Lower leg skin (tissue), 4 donors: ENCODE measurements around the gene MUC7. TPM values are rescaled to one million over a fixed set of nuclear protein-coding genes. Genes with fewer than 3 reads are reported as not detected.

Experiments
- DNase-seq, 2 donors: peaks; one replicate each; pipeline ENCODE4 v3.0.0-alpha.2; 2019; ENCODE audit warnings: low spot score in 2 of 2
- H3K4me3 ChIP-seq: fragments of 200-600 bp; sonication (generic); 2 replicates; pipeline ENCODE4 v1.5.1; 2017; ENCODE audit warnings: mild to moderate bottlenecking, low read depth; ENCODE audit not compliant: poor library complexity, severe bottlenecking
- CTCF ChIP-seq, 3 donors: fragments of 450-650 bp; IDR thresholded peaks; one replicate each; pipeline ENCODE4 v1.5.1; 2016; ENCODE audit warnings: antibody characterized with exemption in 3 of 3, mild to moderate bottlenecking in 3 of 3, moderate library complexity in 2 of 3
- POLR2A ChIP-seq, 2 donors: fragments of 450-650 bp; IDR thresholded peaks; one replicate each; pipeline ENCODE4 v1.6.1; 2016 to 2017; ENCODE audit warnings: antibody characterized with exemption in 2 of 2, mild to moderate bottlenecking in 1 of 2, moderate library complexity in 1 of 2
- WGBS, 2 donors: methylation state at CpG; one replicate each; pipeline ENCODE4 v1.1.5; 2018; 5-methylcytosine and 5-hydroxymethylcytosine counted together
- intact Hi-C: fragments of 100-400 bp; cut with DNase I; formaldehyde crosslinking; loops from one replicate; pipeline ENCODE4 v1.15.0; 2023; ENCODE audit warnings: low total_unique reads
- total RNA-seq, 4 donors: library from RNA; depleted of rRNA; stranded (reverse); fragments of >200 nt; gene quantifications; one replicate each; pipeline ENCODE4 v1.1.0, GENCODE V29; 2016

Gene MUC7
- total RNA-seq, 4 donors from 2014 or later = 0.21 to 7.3 (median 1.7) TPM

- H3K4me3 ChIP-seq = no peak overlapping the region
- WGBS, 2 donors = 58 to 68% methylated on average over 4 of the region's 4 CpGs
- TF ChIP-seq POLR2A (IDR thresholded peaks at IDR 0.05) (no peak), CTCF (IDR thresholded peaks at IDR 0.05) (no peak)
- intact Hi-C loops = loop anchor here (5.0 kb wide), 1 partner anchor 1467 kb away; no protein-coding TSS in a partner anchor
- no peak for DNase-seq
Measured at GRCh38 chr4:70504733-70505132, 32.7 kb downstream of the MUC7 start.

GRCh38 chr4:70505151-70505748, 33.3 kb downstream of the MUC7 start:
- 5 to 7% methylated on average over 7 of the region's 7 CpGs for WGBS, 2 donors
- TF ChIP-seq POLR2A (IDR thresholded peaks at IDR 0.05) (no peak), CTCF (IDR thresholded peaks at IDR 0.05) (no peak)
- intact Hi-C loops = loop anchor here (5.0 kb wide), 1 partner anchor 1468 kb away; no protein-coding TSS in a partner anchor
- DNase-seq = no peak
- H3K4me3 ChIP-seq = no peak overlapping the region

GRCh38 chr4:70508801-70509200, 36.8 kb downstream of the MUC7 start:
- no peak overlapping the region for H3K4me3 ChIP-seq
- TF ChIP-seq CTCF (IDR thresholded peaks at IDR 0.05) (no peak), POLR2A (IDR thresholded peaks at IDR 0.05) (no peak)
- DNase-seq = no peak

GRCh38 chr4:70511365-70511764, 39.4 kb downstream of the MUC7 start:
- no peak for DNase-seq
- no peak for TF ChIP-seq POLR2A (IDR thresholded peaks at IDR 0.05)
- no peak for TF ChIP-seq CTCF (IDR thresholded peaks at IDR 0.05)
- 90 to 94% methylated on average over 3 of the region's 3 CpGs for WGBS, 2 donors
- H3K4me3 ChIP-seq = no peak overlapping the region
- intact Hi-C loops = no loop called here

More at GRCh38 chr4:70508801-70509200, 36.8 kb downstream of the MUC7 start:
- intact Hi-C loops = loop anchor here (5.0 kb wide), 1 partner anchor 1472 kb away; no protein-coding TSS in a partner anchor
- WGBS, 2 donors = 66 to 78% methylated on average over 1 of the region's 1 CpG

GRCh38 chr4:70515367-70516250, 43.6 kb downstream of the MUC7 start:
- no peak overlapping the region for H3K4me3 ChIP-seq
- no peak for DNase-seq
- WGBS, 2 donors = 52 to 55% methylated on average over 4 of the region's 4 CpGs
- TF ChIP-seq CTCF (IDR thresholded peaks at IDR 0.05) (no peak), POLR2A (IDR thresholded peaks at IDR 0.05) (no peak)
- intact Hi-C loops = no loop called here
